ENCODE measurements around the gene COX6A1. TPM values are rescaled to one million over a fixed set of nuclear protein-coding genes. Genes with fewer than 3 reads are reported as not detected.

COX6A1 gene
- 479 and 510 TPM in 2 replicates for total RNA-seq (2014; rRNA removed; shearing (Covaris generic))

DNA sequence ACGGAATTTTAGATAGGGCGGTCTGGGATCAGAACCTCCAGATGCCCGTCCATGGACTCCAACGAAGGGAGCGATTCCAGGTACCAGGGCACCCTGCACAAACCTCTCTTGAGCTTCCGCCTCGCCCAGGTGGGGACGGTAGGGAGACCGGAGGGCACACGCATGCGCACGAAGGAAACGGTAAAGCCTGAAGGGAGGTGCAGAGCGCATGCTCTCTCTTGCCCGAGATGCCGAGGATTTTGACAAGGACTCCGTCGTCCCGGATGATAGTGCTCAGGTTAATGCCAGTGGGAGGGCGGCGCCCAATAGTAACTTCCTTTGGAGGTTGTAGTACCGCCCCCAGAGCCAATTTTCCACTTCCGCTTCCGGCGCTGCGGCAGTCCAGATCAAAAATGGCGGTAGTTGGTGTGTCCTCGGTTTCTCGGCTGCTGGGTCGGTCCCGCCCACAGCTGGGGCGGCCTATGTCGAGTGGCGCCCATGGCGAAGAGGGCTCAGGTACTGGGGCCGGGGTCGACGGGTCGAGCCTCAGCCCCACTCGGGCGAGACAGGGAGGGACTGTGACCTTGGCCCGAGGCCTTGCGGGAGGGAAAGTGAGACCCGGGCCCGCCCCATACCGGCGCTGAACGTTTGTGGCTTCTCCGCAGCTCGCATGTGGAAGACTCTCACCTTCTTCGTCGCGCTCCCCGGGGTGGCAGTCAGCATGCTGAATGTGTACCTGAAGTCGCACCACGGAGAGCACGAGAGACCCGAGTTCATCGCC, at the start of gene COX6A1:
TSS of gene COX6A1 (plus strand) at position 379 of the 760 bp plus-strand sequence. CDS start at position 393, 14 bp downstream.
- peak; percentile 98 for DNase-seq (ENCODE audit: low read depth)

DNA sequence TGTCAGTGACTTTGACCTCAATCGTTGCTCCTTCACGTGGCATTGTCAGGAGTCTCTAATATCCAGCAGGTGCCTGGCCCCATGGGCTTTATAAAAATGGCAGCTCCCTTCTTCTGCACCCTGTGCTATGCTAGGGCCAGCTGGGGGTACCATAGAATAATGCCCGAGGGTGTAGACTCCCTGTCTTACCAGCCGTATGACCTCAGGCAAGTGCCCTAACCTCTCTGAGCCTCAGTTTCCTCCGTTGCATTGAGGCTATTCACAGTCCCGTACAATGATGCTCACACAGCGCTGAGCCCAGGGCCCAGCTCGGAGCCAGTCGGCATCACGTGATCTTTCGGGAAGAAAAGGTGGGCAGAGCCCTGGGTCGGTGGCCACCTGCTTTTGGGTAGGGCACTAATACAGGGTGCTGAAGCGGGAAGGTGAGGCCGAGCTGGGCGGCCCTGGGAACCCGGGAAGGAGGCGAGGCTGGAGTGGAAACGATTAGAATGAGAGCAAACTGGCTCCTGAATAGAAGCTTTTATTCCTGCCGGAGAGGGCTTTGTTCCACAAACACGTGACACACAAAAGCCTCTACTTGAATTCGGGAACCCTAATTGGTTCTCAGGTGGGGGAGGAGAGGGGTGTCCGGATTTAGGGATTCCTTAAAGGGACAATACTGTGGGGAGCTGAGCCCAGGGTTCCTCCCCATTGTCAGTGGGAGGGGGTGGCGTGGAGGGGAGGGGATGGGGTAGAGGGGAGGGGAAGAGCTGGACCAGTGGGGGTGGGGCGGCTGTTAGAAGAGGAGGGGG, 49.0 kb upstream of the COX6A1 start:
- no peak for DNase-seq (ENCODE audit: low read depth)

DNA sequence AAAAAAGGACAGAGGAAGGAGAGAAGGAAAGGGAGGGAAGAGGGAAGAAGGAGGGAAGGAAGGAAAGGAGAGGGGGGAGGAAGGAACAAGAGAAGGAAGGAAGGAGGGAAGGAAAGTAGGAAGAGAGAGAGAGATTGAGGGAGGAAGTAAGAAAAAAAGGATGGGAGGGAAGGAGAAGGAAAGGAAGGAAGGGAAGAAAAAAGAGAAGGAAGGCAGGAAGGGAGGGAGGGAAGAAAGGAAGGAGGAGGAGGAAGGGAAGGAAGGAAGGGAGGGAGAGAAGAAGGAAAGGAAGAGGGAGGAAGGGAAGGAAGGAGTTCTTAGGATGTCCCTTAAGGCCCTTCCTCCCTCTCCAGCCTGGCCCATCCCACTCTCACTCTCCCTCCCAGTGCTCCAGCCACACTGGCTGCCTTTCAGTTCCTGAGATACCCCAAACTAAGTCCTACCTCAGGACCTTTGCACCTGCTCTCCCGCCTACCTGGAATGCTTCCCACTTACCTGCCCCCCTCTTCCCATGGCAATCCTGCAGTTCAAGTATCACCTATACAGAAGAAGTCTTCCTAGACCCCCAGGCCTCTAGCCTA, 47.3 kb upstream of the COX6A1 start:
- no peak for DNase-seq (ENCODE audit: low read depth)

DNA sequence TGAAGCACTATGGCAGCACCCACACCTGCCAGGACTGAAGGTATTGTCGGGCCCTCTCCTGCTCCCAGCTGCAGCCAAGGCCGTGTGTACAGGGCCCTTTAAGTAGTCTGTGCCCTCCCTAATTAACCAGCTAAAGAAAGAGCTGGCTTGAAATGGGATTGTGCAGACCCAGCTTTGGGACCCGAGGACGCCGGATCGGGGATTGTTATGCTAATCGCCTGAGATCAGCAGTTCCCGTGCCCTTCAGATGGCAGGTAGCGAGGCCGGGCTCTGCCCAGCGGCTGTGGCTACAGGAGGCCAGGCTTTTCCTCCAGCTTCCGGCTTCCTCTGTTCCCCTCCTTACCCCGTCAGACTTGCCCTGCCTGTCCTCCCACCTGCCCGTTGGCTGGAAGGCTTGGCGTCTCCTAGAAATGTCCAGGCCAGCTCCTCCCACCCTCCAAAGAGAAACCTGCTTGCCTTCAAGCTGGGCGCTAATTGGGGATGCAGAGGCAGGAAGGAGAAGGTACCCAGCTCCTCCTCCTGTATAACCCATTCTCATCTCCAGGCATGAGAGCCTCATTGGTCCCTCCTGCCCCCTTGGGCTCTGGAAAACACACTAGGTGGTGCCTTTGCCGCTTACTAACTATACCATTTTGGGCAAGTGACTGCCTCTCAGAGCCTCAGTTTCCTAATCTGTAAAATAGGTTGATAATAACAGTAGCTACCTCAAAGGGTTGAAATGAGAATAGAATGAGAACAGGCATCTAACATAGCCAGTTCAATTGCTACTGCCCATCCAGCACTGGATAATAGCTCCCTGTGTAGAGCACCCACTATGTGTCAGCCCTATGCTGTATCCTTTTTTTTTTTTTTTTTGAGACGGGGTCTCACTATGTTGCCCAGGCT, 43.2 kb upstream of the COX6A1 start:
- peak; percentile 47 for DNase-seq (ENCODE audit: low read depth)

DNA sequence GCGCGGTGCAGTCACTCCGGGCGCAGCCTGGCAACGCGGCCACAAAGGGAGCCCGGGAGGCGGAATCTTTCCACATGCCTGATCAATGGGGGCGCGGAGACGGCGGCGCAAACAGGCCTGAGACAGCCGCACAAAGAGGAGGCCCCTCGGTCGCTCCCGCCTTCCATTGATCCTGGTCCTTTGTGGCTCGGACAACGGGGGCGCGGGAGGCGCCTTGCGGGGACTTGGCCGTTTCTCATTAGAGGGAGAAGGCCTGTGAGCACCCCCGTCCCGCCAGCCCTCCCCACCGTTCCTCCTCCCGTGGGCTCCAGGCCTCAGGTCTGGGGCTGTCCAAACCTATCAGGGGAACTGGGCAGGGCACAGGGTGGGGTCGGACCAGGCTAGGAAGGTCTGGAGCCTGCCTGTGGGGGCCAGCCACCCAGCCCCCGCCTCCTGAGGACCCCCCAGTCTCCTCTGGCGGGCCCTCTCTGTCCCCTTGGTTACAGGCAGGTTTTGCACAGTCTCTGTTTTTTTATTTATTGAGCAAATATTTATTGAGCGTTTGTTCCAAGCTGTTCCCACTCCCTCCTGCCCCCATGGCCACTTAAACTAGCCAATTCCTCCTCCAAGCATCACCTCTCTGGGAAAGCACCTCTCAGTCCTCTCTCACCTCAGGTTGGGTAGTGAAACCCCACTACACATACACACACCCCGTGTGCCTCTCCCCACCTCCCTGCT, 39.9 kb upstream of the COX6A1 start:
- no peak for DNase-seq (ENCODE audit: low read depth)

DNA sequence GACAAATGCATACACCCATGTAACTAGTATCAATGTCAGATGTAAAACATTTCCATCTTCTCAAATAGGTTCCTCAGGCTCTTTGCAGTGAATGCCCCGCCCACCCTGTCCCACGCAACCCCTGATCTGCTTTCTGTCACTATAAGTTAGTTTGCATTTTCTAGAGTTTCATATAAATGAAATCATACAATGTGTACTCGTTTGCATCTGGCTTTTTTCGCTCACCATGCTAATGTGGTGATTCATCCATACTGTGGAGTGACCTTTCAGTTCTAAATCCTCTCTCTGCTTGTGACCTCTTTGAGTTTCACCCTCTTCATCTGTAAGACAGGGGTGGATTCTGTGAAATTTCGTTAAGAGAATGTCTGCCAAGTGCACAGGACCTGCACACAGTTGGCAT, 38.4 kb upstream of the COX6A1 start:
- DNase-seq (ENCODE audit: low read depth): peak; percentile 38

DNA sequence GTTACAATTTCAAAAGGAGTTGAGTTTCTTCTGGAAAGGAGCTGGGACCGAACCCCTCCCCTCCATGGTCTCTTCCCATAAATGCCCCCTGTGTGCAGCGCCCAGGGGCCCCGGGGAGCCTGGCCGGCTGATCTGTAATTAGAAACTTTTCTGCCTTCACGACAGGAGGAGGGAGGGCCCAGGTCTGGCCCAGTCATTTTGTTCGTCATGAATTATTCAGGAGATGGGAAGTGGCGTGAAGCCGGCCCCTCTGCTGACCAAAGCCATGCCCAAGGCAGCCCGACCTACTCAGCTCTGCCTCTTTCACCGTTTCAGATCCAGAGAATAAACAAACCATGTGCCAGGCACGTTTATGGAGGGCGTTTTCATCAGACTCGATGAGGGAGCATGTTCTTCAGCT, 35.7 kb upstream of the COX6A1 start:
- peak; percentile 49 for DNase-seq (ENCODE audit: low read depth)

DNA sequence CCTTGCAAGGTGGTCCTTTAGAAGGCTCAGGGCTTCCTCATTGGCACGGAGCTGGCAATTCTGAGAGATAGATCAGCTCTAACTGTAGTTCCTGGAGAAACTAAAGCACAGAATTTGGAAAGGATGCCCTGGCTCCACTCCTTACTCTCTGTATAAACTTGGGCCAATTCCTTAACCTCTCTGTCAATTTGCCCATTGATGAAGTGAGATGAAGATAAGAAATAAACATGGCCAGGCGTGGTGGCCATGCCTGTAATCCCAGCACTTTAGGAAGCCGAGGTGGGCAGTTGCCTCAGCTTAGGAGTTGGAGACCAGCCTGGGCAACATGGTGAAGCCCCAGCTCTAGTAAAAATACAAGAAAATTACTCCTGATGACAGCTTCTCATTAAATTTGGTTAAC, 34.0 kb upstream of the COX6A1 start:
- no peak for DNase-seq (ENCODE audit: low read depth)

DNA sequence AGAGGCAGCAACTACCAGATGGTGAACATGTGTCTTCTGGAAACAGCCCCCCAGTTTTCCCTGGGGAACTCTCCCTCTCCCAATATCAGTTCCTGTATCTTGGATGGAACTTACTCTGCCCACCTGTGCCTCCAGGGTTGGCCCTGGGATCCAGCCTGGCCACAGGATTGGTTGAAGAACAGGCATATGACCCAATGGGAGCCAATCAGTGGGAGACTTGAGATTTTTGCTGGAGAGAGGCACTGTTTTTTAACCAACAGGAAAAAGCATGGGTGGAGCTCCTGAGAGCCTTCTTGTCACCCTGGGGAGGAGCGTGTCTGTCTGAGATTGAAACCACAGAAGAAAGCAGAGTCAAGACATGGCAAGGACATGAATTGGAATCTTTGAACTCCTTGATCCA, 33.6 kb upstream of the COX6A1 start:
- DNase-seq (ENCODE audit: low read depth): no peak

DNA sequence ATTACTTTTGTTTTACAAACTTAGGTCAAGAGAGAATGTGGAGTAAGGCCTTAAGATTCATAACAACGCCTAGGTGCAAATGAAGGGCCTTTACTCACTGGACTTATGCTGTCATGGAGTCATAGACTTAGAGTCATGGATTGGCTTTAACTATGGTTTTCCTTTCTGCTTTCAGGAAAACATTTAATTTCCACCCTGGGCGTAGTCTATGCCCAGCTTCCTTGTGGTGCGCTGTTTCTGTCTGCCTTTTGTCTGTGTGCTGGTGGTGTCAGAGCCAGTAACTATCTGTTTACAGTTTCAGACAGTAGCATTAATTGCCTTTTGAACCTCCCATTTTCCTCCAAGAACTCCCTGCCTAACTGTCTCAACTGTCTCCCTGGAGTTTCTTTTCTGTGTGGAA, 31.8 kb upstream of the COX6A1 start:
- no peak for DNase-seq (ENCODE audit: low read depth)

DNA sequence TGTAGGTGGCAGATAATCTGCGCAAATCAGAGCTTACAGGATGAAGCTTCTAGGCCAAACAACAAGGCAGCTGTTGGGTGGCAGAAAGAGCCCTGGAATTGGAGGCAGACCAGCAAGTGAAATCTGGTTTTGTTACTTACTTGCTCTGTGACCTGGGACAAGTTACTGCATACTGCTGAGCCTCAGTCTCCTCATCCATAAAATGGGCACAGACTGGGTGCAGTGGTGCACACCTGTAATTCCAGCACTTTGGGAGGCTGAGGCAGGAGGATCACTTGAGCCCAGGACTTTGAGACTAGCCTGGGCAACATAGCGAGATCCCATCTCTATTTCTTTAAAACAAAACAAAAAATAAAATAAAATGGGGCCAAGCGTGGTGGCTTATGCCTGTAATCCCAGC, 31.4 kb upstream of the COX6A1 start:
- no peak for DNase-seq (ENCODE audit: low read depth)

DNA sequence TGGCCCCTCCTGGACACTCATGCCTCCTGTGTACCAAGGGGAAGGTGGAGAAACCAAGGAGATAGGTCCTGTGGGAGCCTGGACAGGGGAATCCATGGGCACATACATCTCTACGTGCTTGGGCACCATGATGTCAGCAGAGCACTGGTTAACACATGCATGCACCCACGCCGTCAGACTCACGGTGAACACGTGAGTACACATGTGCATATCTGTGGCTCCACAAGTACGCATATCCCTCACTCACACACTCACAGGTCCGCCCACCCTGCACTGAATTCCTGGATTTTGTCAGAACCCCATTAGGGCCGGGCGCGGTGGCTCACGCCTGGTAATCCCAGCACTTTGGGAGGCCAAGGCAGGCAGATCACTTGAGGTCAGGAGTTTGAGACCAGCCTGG, 29.1 kb upstream of the COX6A1 start:
- DNase-seq (ENCODE audit: low read depth): no peak

DNA sequence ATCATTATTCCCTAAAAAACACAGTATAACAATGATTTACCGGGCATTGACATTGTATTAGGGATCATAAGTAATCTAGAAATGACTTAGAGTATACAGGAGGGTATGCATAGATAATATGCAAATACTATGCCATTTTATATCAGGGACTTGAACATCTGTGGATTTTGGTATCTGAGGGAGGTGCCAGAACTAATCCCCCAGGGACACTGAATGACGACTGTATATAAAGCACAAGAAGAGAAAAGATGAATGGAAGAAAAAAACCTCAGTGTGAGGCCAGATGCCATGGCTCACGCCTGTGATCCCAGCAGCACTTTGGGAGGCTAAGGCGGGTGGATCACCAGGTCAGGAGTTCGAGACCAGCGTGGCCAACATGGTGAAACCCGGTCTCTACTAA, 25.5 kb upstream of the COX6A1 start:
- DNase-seq (ENCODE audit: low read depth): no peak

DNA sequence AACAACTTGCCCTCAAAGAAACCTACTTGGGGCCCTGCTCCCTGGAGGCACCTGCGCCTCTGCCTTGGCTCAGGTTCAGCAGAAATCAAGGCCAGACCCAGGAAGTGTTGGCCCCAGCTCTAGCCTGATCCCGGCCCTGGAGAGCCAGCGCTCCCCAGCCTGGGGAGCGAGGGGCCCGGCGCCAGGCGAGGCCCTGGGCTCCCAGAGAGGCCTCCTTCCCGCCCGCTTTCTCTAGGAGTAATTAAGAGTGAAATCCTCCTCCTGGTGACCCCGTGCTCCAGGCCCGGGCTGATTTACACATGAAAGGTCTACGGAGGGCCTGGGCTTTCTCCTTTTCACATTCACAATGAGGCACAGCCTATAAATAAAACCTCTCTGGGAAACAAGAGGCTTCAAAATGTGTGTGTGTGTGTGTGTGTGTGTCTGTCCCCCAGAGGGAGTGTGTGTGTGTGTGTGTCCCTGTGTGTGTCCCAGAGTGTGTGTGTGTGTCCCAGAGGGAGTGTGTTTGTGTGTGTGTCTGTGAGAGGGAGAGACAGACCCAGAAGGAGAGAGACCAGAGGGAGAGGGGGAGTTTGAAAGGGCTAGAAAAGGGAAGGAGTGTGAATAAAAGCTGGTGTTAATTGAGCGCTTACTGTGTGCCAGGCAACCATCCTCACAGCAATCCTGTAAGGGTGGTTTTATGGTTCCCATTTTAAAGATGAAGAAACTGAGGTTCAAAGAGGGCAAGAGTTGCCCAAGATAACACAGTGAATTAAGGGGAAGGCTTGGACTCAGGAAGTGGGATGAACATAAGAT, 23.8 kb upstream of the COX6A1 start:
- no peak for DNase-seq (ENCODE audit: low read depth)

DNA sequence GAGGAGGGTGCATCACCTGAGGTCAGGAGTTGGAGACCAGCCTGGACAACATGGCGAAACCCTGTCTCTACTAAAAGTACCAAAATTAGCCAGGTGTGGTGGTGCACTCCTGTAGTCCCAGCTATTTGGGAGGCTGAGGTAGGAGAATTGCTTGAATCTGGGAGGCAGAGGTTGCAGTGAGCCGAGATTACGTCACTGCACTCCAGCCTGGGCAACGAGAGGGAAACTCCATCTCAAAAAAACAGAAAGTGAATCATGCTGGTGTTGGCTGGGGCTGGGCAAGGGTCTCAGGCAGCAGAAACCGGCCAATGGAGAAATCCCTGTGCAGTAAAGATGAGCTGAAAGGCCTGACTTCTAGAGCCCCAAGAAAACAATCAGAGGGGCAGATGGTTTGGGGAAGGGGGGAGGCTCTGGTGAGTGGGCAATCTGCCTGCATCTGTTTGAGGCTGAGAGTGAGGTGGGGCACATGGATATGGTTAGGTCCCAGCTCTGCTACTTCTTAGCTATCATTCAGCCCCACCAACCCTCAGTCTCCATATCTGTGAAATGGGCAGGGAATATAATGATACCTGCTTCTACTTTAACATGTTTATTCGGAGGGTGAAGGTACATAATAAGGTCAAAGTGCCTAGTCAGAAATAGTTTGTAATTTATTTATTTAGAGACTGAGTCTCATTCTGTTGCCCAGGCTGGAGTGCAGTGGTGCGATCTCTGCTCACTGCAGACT, 21.3 kb upstream of the COX6A1 start:
- no peak for DNase-seq (ENCODE audit: low read depth)

DNA sequence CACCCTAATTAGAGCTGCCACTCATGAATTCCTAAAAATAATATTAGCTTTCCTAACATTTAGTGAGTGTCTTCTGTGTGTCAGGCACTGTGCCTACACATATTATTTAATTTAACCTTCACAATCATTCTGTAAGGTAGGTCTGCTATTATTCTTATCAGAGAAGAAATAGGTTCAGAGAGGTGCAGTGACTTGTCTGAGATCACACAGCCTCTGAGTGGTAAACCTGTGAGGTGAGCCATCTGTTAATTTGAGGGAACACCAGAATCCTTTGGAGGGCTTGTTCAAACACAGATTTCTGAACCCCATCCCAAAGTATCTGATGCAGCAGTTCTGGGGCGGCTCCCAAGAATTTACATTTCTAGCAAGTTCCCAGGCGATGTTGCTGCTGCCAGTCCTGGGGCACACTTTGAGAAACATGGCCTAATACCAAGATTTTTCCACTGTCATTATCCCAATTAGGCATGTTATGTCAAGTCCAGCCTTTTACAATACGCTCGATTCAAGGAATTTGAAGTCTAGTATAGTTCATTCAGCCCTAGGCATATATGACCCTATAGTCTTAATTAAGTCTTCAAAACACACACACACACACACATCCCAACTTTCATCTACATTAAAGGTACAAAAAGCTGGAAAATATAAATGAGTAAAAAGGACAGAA, 19.9 kb upstream of the COX6A1 start:
- no peak for DNase-seq (ENCODE audit: low read depth)

DNA sequence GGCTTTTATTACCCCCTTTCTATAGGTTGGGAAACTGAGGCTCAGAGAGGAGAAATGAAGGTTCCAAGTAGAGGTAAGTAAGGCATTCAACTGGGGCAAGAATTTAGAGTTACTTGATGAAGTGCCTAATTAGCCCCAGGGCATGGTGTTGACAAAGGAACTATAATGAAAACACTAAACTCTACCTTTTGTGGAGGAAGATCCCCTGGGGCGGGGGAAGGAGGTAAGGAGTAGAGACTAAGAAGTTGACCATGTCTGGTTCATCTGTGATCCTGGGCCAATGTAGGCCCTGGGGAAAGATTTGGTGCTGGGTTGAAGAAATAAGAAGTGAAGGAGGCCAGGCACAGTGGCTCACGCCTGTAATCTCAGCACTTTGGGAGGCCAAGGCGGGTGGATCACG, 16.2 kb upstream of the COX6A1 start:
- DNase-seq (ENCODE audit: low read depth): peak; percentile 24

DNA sequence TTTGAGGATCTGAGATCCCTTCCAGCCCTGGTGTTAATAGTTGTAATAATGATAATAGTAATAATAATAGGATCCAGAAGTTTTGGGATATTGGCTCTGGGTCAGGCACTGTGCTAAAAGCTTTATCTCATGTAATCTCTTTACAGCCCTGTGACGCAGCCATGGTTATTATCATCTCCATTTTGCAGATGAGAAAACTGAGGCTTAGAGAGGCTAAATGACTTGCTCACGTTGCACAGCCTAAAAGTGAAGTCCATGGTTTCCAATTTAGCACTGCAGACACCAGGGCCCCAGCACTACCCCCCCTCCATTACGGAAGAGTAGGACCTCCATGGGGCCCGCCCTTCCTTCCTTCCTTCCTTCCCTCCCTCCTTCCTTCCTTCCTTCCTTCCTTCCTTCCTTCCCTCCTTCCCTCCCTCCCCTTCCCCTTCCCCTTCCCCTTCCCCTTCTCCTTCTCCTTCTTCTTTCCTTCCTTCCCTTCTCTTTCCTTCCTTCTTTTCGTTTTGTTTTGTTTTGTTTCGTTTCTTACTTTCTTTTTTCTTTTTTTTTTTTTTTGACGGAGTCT, 14.9 kb upstream of the COX6A1 start:
- no peak for DNase-seq (ENCODE audit: low read depth)

DNA sequence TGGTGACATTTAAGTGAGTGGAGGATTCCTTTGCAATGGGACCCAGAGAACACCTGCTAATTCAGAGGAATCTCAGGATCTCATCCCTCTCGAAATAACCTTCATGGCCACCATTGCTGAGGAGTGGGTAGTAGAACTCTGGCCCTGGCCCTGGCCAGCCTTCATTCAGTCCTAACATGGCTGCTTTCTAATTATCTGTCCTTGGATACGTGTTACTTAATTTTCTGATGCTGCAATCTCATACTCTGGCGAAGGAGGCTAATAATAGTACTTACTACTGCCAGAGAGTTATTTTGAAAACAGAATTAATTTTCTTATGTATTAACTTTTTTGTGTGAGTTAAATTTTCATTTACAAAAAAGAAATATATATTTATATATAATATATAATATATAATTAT, 12.1 kb upstream of the COX6A1 start:
- DNase-seq (ENCODE audit: low read depth): no peak
